HepG2 (cell line): ENCODE results near the gene ZDHHC7. TPM values are rescaled to one million over a fixed set of nuclear protein-coding genes. Genes with fewer than 3 reads are reported as not detected.

Experiments used
- ATAC-seq: fragments of 200-7000 bp; cut with Tn5 transposase; 3 replicates; pipeline ENCODE4 v1.9.1; 2020; ENCODE audit warnings: mild to moderate bottlenecking, moderate library complexity
- BruUV-seq: library from RNA; stranded (reverse); fragments of 400-500 nt; replicated peaks from 2 replicates; lab custom pipeline; 2021; lab: Mats Ljungman, UMichigan
- CTCF ChIA-PET: fragments of 300-600 bp; formaldehyde crosslinking; extraction: SDS; loops from one replicate; lab custom pipeline; 2021; ENCODE audit warnings: low total read pairs, inconsistent platforms, low intra/inter-chr PET ratio; lab: Yijun Ruan, JAX
- POLR2A ChIA-PET: fragments of 350-600 bp; sonication (Branson Sonifier 250); formaldehyde crosslinking; loops from one replicate; lab custom pipeline; 2020; ENCODE audit warnings: antibody characterized with exemption, inconsistent platforms; lab: Yijun Ruan, JAX
- DNase-seq: peaks from one replicate; pipeline ENCODE4 v3.0.0-alpha.2; 2015; ENCODE audit warnings: low spot score
- FAIRE-seq: peaks from 3 replicates; lab custom pipeline; 2011; peaks lifted over from hg19 to GRCh38; lab: Jason Lieb, UNC
- H2AFZ ChIP-seq: one replicate; pipeline ENCODE4 v1.6.1; 2011; ENCODE audit warnings: low read length, inconsistent platforms
- H3K27ac ChIP-seq: fragments of 300-600 bp; 3 replicates; pipeline ENCODE4 v1.8.0; 2011; ENCODE audit warnings: mixed run types, mild to moderate bottlenecking, mixed read lengths, low read length, inconsistent platforms; ENCODE audit not compliant: insufficient read depth; ENCODE audit errors: extremely low read length
- H3K27me3 ChIP-seq, 2 experiments: fragments of 200-600 bp in 1 of 2; 2 replicates in 1 of 2; 3 replicates in 1 of 2; pipeline versions ENCODE4 v1.6.0 to v1.8.0; 2011; ENCODE audit warnings: low read length in 2 of 2, mild to moderate bottlenecking in 2 of 2, moderate library complexity in 2 of 2, inconsistent platforms in 1 of 2; ENCODE audit not compliant: insufficient read depth in 2 of 2, control insufficient read depth in 1 of 2
- H3K36me3 ChIP-seq, 2 experiments: fragments of 200-600 bp in 1 of 2; replicated peaks in 1 of 2; 2 replicates in 1 of 2; 3 replicates in 1 of 2; pipeline versions ENCODE4 v1.5.1 to v1.8.0; 2011; ENCODE audit warnings: low read length in 2 of 2, inconsistent platforms in 1 of 2; ENCODE audit not compliant: insufficient read depth in 2 of 2, control insufficient read depth in 1 of 2
- H3K4me1 ChIP-seq: 2 replicates; pipeline ENCODE4 v1.5.1; 2012; ENCODE audit warnings: low read length, inconsistent platforms; ENCODE audit not compliant: insufficient read depth
- H3K4me2 ChIP-seq: 2 replicates; pipeline ENCODE4 v1.6.0; 2011; ENCODE audit warnings: low read depth, low read length, inconsistent platforms
- H3K4me3 ChIP-seq, 3 experiments: fragments of 200-600 bp in 1 of 3; sonication (generic), shearing (Covaris generic) in 1 of 3; replicated peaks in 1 of 3; 2 replicates each; pipeline ENCODE4 v1.5.1; 2011 to 2016; ENCODE audit warnings: low read length in 3 of 3, inconsistent platforms in 2 of 3, low read depth in 2 of 3, mild to moderate bottlenecking in 2 of 3, control low read depth in 1 of 3, mixed read lengths in 1 of 3; ENCODE audit not compliant: insufficient read depth in 1 of 3
- H3K79me2 ChIP-seq: one replicate; pipeline ENCODE4 v1.6.1; 2011; ENCODE audit warnings: low read length, inconsistent platforms; ENCODE audit not compliant: insufficient read depth
- H3K9ac ChIP-seq: 2 replicates; pipeline ENCODE4 v1.6.0; 2011; ENCODE audit warnings: mild to moderate bottlenecking, low read depth, low read length, inconsistent platforms; ENCODE audit not compliant: insufficient read depth
- H3K9me3 ChIP-seq: 2 replicates; pipeline ENCODE4 v1.5.1; 2012; ENCODE audit warnings: mild to moderate bottlenecking, low read length
- H4K20me1 ChIP-seq: 2 replicates; pipeline ENCODE4 v1.6.0; 2011; ENCODE audit warnings: inconsistent platforms, mild to moderate bottlenecking, low read length, moderate library complexity; ENCODE audit not compliant: insufficient read depth
- CCAR2 ChIP-seq: fragments of 200-400 bp; formaldehyde crosslinking; optimal IDR thresholded peaks from 2 replicates; pipeline ENCODE3; 2018; ENCODE audit warnings: low read depth, mild to moderate bottlenecking, low read length, moderate library complexity
- JDP2 ChIP-seq: sonication (generic); formaldehyde crosslinking; IDR thresholded peaks from 2 replicates; pipeline ENCODE4 v1.8.1; 2022; ENCODE audit warnings: missing genetic modification reagents, borderline replicate concordance
- KMT2B ChIP-seq: IDR thresholded peaks from 2 replicates; pipeline ENCODE4 v1.6.1; 2016; ENCODE audit warnings: missing genetic modification reagents, missing compliant biosample characterization
- NPAS2 ChIP-seq: sonication (generic); formaldehyde crosslinking; IDR thresholded peaks from 2 replicates; pipeline ENCODE4 v1.8.0; 2022; ENCODE audit warnings: mild to moderate bottlenecking, missing genetic modification reagents, borderline replicate concordance
- SIX1 ChIP-seq: sonication (generic); formaldehyde crosslinking; IDR thresholded peaks from 2 replicates; pipeline ENCODE4 v1.4.0; 2020; ENCODE audit warnings: missing genetic modification reagents, borderline replicate concordance
- ZBTB20 ChIP-seq: sonication (generic); formaldehyde crosslinking; IDR thresholded peaks from 2 replicates; pipeline ENCODE4 v1.8.1; 2023; ENCODE audit warnings: missing genetic modification reagents, low read depth, mild to moderate bottlenecking, borderline replicate concordance
- ZNF225 ChIP-seq: sonication (generic); formaldehyde crosslinking; IDR thresholded peaks from 2 replicates; pipeline ENCODE4 v1.4.0; 2020; ENCODE audit warnings: mild to moderate bottlenecking, missing genetic modification reagents
- ZNF382 ChIP-seq: sonication (generic); formaldehyde crosslinking; IDR thresholded peaks from 2 replicates; pipeline ENCODE4 v1.5.0; 2020; ENCODE audit warnings: missing genetic modification reagents, mild to moderate bottlenecking, borderline replicate concordance
- ZNF501 ChIP-seq: sonication (generic); formaldehyde crosslinking; IDR thresholded peaks from 2 replicates; pipeline ENCODE4 v1.5.1; 2020; ENCODE audit warnings: mild to moderate bottlenecking, moderate library complexity, missing genetic modification reagents
- ZNF75D ChIP-seq: sonication (generic); formaldehyde crosslinking; IDR thresholded peaks from 2 replicates; pipeline ENCODE4 v1.8.1; 2023; ENCODE audit warnings: missing genetic modification reagents, mild to moderate bottlenecking, borderline replicate concordance
- ZNF839 ChIP-seq: sonication (generic); formaldehyde crosslinking; IDR thresholded peaks from 2 replicates; pipeline ENCODE4 v1.4.0; 2020; ENCODE audit warnings: missing genetic modification reagents, mild to moderate bottlenecking, borderline replicate concordance
- WGBS: methylation state at CpG from one replicate; pipeline ENCODE4 v1.1.6; 2017; ENCODE audit warnings: low lambda C conversion rate; 5-methylcytosine and 5-hydroxymethylcytosine counted together
- in situ Hi-C: cut with HindIII; loops from 2 replicates; pipeline ENCODE4 v1.10.0; 2017; ENCODE audit warnings: low pct_unique_long_range_greater_than_20kb; ENCODE audit not compliant: extremely low pct_ligation_motif_present
- intact Hi-C: fragments of 100-400 bp; cut with micrococcal nuclease; formaldehyde crosslinking; loops from one replicate; pipeline ENCODE4 v1.10.0; 2022; ENCODE audit not compliant: unreplicated experiment
- polyA plus RNA-seq, 8 experiments: library from polyadenylated mRNA; depleted of rRNA in 3 of 8; stranded (reverse) in 7 of 8; unstranded in 1 of 8; fragments of >200 nt; fragmentation: Illumina TruSeq in 4 of 8; extraction: Trizol in 4 of 8; gene quantifications; 2 replicates each; pipeline versions ENCODE4 v1.2.1 to v1.2.3, GENCODE V29; 2011 to 2016; ENCODE audit warnings: low read depth in 4 of 8, missing spikeins in 1 of 8, mixed read lengths in 1 of 8; ENCODE audit not compliant: insufficient read depth in 1 of 8
- total RNA-seq, 5 experiments: library from RNA; depleted of rRNA; stranded (reverse); fragments of >200 nt; fragmentation: Illumina TruSeq; extraction: Trizol; gene quantifications; 2 replicates each; pipeline ENCODE4 v1.2.3, GENCODE V29; 2016; ENCODE audit warnings: low read depth in 1 of 5
- TF ChIP-seq, protein P1 (sequence below): fragments of 450-650 bp; IDR thresholded peaks from 2 replicates; pipeline ENCODE4 v1.6.1; 2016
- TF ChIP-seq, protein P2 (sequence below): sonication (generic); formaldehyde crosslinking; conservative IDR thresholded peaks from 2 replicates; pipeline ENCODE4 v1.8.1; 2023; ENCODE audit warnings: missing genetic modification reagents
- TF ChIP-seq, protein P3 (sequence below): sonication (generic); formaldehyde crosslinking; IDR thresholded peaks from 2 replicates; pipeline ENCODE4 v1.5.1; 2020; ENCODE audit warnings: mild to moderate bottlenecking, missing genetic modification reagents, borderline replicate concordance

Gene ZDHHC7
- total and polyA plus RNA-seq, 2 of the 13 experiments (the other 11 are each of a cell fraction or from before 2014, with no cell fraction given), result 46.8 to 67.6 TPM

DNA sequence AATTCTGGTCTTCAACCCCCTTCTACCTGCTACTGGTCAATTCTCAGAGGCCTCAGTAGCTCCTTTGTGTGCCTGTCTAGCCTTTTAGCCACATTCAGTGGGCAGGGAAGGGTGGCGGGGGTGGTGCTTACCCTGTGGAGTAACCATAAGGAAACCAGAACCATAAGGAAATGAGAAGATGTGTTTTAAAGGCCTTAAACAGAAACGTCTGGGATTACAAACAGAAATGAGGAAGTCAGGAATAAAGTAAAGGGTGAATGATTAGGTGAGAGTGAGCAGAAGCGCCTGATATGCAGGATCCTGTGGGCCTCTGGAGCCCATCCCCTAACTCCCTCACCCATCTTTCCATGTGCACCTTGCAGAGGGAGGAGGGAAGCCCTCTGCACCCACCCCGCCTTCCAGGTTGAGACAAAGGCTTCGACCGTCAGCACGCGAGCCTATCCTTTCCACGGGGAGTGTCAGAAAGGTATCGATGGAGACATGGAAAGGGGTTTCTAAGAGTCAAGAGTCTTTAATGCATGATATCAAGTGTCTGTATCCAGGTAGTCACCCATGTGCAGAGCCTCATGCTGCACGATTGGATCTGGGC is 36.6 kb upstream of the ZDHHC7 start:
- H3K9ac ChIP-seq, result no peak overlapping the region
- no peak overlapping the region for H2AFZ ChIP-seq
- BruUV-seq, result no TSS peak
- TF ChIP-seq CCAR2, result no peak
- no peak for TF ChIP-seq ZNF839
- TF ChIP-seq ZNF75D (CRISPR knock-in tag), result no peak
- TF ChIP-seq, protein P1, sequence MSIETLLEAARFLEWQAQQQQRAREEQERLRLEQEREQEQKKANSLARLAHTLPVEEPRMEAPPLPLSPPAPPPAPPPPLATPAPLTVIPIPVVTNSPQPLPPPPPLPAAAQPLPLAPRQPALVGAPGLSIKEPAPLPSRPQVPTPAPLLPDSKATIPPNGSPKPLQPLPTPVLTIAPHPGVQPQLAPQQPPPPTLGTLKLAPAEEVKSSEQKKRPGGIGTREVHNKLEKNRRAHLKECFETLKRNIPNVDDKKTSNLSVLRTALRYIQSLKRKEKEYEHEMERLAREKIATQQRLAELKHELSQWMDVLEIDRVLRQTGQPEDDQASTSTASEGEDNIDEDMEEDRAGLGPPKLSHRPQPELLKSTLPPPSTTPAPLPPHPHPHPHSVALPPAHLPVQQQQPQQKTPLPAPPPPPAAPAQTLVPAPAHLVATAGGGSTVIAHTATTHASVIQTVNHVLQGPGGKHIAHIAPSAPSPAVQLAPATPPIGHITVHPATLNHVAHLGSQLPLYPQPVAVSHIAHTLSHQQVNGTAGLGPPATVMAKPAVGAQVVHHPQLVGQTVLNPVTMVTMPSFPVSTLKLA, result no peak
- TF ChIP-seq KMT2B (CRISPR knock-in tag), result no peak
- TF ChIP-seq ZNF225 (CRISPR knock-in tag), result no peak
- TF ChIP-seq, protein P2, sequence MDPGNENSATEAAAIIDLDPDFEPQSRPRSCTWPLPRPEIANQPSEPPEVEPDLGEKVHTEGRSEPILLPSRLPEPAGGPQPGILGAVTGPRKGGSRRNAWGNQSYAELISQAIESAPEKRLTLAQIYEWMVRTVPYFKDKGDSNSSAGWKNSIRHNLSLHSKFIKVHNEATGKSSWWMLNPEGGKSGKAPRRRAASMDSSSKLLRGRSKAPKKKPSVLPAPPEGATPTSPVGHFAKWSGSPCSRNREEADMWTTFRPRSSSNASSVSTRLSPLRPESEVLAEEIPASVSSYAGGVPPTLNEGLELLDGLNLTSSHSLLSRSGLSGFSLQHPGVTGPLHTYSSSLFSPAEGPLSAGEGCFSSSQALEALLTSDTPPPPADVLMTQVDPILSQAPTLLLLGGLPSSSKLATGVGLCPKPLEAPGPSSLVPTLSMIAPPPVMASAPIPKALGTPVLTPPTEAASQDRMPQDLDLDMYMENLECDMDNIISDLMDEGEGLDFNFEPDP (CRISPR knock-in tag), result no peak
- TF ChIP-seq, protein P3, sequence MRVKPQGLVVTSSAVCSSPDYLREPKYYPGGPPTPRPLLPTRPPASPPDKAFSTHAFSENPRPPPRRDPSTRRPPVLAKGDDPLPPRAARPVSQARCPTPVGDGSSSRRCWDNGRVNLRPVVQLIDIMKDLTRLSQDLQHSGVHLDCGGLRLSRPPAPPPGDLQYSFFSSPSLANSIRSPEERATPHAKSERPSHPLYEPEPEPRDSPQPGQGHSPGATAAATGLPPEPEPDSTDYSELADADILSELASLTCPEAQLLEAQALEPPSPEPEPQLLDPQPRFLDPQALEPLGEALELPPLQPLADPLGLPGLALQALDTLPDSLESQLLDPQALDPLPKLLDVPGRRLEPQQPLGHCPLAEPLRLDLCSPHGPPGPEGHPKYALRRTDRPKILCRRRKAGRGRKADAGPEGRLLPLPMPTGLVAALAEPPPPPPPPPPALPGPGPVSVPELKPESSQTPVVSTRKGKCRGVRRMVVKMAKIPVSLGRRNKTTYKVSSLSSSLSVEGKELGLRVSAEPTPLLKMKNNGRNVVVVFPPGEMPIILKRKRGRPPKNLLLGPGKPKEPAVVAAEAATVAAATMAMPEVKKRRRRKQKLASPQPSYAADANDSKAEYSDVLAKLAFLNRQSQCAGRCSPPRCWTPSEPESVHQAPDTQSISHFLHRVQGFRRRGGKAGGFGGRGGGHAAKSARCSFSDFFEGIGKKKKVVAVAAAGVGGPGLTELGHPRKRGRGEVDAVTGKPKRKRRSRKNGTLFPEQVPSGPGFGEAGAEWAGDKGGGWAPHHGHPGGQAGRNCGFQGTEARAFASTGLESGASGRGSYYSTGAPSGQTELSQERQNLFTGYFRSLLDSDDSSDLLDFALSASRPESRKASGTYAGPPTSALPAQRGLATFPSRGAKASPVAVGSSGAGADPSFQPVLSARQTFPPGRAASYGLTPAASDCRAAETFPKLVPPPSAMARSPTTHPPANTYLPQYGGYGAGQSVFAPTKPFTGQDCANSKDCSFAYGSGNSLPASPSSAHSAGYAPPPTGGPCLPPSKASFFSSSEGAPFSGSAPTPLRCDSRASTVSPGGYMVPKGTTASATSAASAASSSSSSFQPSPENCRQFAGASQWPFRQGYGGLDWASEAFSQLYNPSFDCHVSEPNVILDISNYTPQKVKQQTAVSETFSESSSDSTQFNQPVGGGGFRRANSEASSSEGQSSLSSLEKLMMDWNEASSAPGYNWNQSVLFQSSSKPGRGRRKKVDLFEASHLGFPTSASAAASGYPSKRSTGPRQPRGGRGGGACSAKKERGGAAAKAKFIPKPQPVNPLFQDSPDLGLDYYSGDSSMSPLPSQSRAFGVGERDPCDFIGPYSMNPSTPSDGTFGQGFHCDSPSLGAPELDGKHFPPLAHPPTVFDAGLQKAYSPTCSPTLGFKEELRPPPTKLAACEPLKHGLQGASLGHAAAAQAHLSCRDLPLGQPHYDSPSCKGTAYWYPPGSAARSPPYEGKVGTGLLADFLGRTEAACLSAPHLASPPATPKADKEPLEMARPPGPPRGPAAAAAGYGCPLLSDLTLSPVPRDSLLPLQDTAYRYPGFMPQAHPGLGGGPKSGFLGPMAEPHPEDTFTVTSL (CRISPR knock-in tag), result no peak
- no peak for TF ChIP-seq JDP2
- TF ChIP-seq SIX1, result no peak
- no peak for TF ChIP-seq ZNF382 (CRISPR knock-in tag)
- TF ChIP-seq ZNF501, result no peak
- no peak for TF ChIP-seq ZBTB20 (CRISPR knock-in tag)
- TF ChIP-seq NPAS2 (CRISPR knock-in tag), result no peak
- TF ChIP-seq, all 625 proteins: peak for 0
- Histone ChIP-seq H3K4me1 (peaks cover 14% of the 10 kb centered on the region), H3K27me3 (peaks cover 1 to 48% of the 10 kb centered on the region in 2 experiments; a peak in 3 of 5 replicates), H3K36me3 (no peaks in the 10 kb centered on the region), H3K4me2 (peak overlapping the region; percentile 77; the same call in 1 of the 2 replicates), H3K79me2 (no peaks in the 10 kb centered on the region), H4K20me1 (no peaks in the 10 kb centered on the region), H3K4me3 (0 out of 6 replicates have a peak overlapping the region, but pooled peaks of 1 of the 3 experiments have one; percentile 44), H3K9me3 (no peaks in the 10 kb centered on the region), H3K27ac (no peak overlapping the region)
- intact Hi-C loops, result no loop called here
- DNase-seq (no peak), ATAC-seq (no peak), FAIRE-seq (no peak)
- POLR2A ChIA-PET, result interaction anchor here (1.1 to 1.2 kb wide), 2 partner anchors 20 to 37 kb away, joined by 6 to 7 read pairs; partner anchors contain the start of genes KIAA0513 and ZDHHC7
- in situ Hi-C loops, result no loop called here
- WGBS, result 75% methylated on average over 11 of the region's 11 CpGs
- CTCF ChIA-PET, result no interaction called here
